DND-41 (cell line): ENCODE measurements around the gene TMC2.

ENCODE experiments used
- ATAC-seq: fragments of 200-7000 bp; cut with Tn5 transposase; 3 replicates; pipeline ENCODE4 v1.9.1; 2021; ENCODE audit warnings: low read depth; ENCODE audit not compliant: insufficient read depth
- DNase-seq: peaks from one replicate; pipeline ENCODE4 v3.0.0-alpha.2; 2020
- H2AFZ ChIP-seq: 2 replicates; pipeline ENCODE4 v1.6.0; 2012; ENCODE audit warnings: low read depth, low read length
- H3K27ac ChIP-seq: 2 replicates; pipeline ENCODE4 v1.5.1; 2012; ENCODE audit warnings: low read length, inconsistent platforms
- H3K27me3 ChIP-seq: fragments of 200-600 bp; sonication (generic); 2 replicates; pipeline ENCODE4 v1.6.0; 2012; ENCODE audit warnings: low read length, mild to moderate bottlenecking, inconsistent platforms; ENCODE audit not compliant: insufficient read depth, poor library complexity
- H3K36me3 ChIP-seq: 2 replicates; pipeline ENCODE4 v1.5.1; 2012; ENCODE audit warnings: low read length, inconsistent platforms; ENCODE audit not compliant: insufficient read depth
- H3K4me1 ChIP-seq: 2 replicates; pipeline ENCODE4 v1.5.1; 2012; ENCODE audit warnings: mild to moderate bottlenecking, low read length; ENCODE audit not compliant: insufficient read depth
- H3K4me2 ChIP-seq: 2 replicates; pipeline ENCODE4 v1.6.0; 2012; ENCODE audit warnings: mild to moderate bottlenecking, moderate library complexity, low read length, inconsistent platforms; ENCODE audit not compliant: insufficient read depth
- H3K4me3 ChIP-seq, 2 experiments: fragments of 200-600 bp in 1 of 2; shearing (Covaris generic) in 1 of 2; 2 replicates each; pipeline ENCODE4 v1.5.1; 2012 to 2016; ENCODE audit warnings: inconsistent platforms in 2 of 2, low read length in 2 of 2, mild to moderate bottlenecking in 2 of 2, low read depth in 1 of 2, moderate library complexity in 1 of 2
- H3K79me2 ChIP-seq: 2 replicates; pipeline ENCODE4 v1.6.0; 2012; ENCODE audit warnings: low read length, inconsistent platforms; ENCODE audit not compliant: insufficient read depth
- H3K9ac ChIP-seq: 2 replicates; pipeline ENCODE4 v1.6.0; 2012; ENCODE audit warnings: low read depth, mild to moderate bottlenecking, inconsistent platforms, low read length, moderate library complexity
- H3K9me3 ChIP-seq: 2 replicates; pipeline ENCODE4 v1.5.1; 2012; ENCODE audit warnings: low read length, moderate library complexity, mild to moderate bottlenecking, inconsistent platforms; ENCODE audit not compliant: insufficient read depth, severe bottlenecking
- H4K20me1 ChIP-seq: 2 replicates; pipeline ENCODE4 v1.6.0; 2012; ENCODE audit warnings: low read length; ENCODE audit not compliant: insufficient read depth
- EZH2 ChIP-seq: IDR thresholded peaks from 3 replicates; pipeline ENCODE4 v1.6.1; 2012; ENCODE audit warnings: borderline replicate concordance, low read depth, mild to moderate bottlenecking, moderate library complexity, low read length, inconsistent platforms; ENCODE audit not compliant: severe bottlenecking
- TF ChIP-seq, protein P1 (sequence below): IDR thresholded peaks from 2 replicates; pipeline ENCODE4 v1.5.1; 2012; ENCODE audit warnings: borderline replicate concordance, low read length, moderate library complexity, mild to moderate bottlenecking; ENCODE audit not compliant: poor library complexity, severe bottlenecking; ENCODE audit errors: extremely low read depth

Gene TMC2

DNA sequence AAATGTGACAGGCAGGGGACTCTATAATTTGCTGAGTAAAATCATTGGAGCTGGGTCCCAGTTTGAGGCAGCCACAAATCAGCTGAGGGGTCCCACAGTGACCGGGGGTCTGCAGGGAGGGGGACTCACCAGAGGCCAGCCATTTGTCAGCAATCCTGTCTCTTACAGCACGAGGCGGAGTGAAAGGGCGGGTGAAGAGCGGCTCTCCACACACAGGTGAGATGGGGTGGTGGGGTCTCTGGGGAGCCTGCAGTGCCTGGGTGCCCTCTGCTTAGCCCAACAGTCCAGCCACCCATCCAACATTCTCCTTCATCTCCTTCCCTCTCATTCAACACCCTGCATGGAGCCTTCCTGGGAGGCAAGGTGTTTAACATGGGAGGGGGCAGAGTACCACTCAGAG lies 728 bp downstream of the TMC2 start:
- DNase-seq (no peak), ATAC-seq (no peak)
- H3K27me3 ChIP-seq = peaks cover 52% of the 10 kb centered on the region
- no peak overlapping the region for H3K4me3 ChIP-seq
- H3K9ac ChIP-seq = no peak overlapping the region
- H4K20me1 ChIP-seq = no peaks in the 10 kb centered on the region
- H3K27ac ChIP-seq = no peak overlapping the region
- H3K36me3 ChIP-seq = no peaks in the 10 kb centered on the region
- H3K4me2 ChIP-seq = no peak overlapping the region
- no peaks in the 10 kb centered on the region for H3K9me3 ChIP-seq
- TF ChIP-seq, protein P1, sequence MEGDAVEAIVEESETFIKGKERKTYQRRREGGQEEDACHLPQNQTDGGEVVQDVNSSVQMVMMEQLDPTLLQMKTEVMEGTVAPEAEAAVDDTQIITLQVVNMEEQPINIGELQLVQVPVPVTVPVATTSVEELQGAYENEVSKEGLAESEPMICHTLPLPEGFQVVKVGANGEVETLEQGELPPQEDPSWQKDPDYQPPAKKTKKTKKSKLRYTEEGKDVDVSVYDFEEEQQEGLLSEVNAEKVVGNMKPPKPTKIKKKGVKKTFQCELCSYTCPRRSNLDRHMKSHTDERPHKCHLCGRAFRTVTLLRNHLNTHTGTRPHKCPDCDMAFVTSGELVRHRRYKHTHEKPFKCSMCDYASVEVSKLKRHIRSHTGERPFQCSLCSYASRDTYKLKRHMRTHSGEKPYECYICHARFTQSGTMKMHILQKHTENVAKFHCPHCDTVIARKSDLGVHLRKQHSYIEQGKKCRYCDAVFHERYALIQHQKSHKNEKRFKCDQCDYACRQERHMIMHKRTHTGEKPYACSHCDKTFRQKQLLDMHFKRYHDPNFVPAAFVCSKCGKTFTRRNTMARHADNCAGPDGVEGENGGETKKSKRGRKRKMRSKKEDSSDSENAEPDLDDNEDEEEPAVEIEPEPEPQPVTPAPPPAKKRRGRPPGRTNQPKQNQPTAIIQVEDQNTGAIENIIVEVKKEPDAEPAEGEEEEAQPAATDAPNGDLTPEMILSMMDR = no peak
- TF ChIP-seq EZH2 = no peak
- H3K4me1 ChIP-seq = no peaks in the 10 kb centered on the region
- no peaks in the 10 kb centered on the region for H3K79me2 ChIP-seq
- no peak overlapping the region for H2AFZ ChIP-seq

DNA sequence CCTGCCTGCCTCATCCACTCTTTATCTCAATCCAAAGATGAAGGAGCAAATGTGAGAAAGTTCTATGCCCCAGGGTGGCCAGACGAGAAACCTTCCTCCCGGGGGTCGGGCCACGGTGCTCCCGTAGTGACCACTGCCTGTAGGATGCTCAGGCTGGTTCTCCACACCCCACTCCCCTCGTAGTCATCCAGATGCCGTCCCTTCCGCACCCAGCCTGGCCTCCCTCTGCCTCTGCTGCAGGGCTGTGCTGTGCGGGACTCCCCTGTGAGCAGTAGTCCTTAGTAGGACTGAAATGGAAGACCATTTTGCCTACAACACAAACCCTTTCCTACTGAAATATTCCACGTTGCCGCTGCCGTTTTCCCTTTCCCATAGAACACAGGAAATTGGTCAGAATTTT lies 2.0 kb downstream of the TMC2 start:
- Histone ChIP-seq H3K27me3 (peaks cover 44% of the 10 kb centered on the region), H2AFZ (no peak overlapping the region), H3K9me3 (no peaks in the 10 kb centered on the region), H3K36me3 (no peaks in the 10 kb centered on the region), H3K4me1 (no peaks in the 10 kb centered on the region), H3K27ac (no peak overlapping the region), H3K4me2 (no peak overlapping the region), H3K79me2 (no peaks in the 10 kb centered on the region), H3K9ac (no peak overlapping the region), H4K20me1 (no peaks in the 10 kb centered on the region), H3K4me3 (no peak overlapping the region)
- TF ChIP-seq EZH2 = no peak
- TF ChIP-seq, protein P1 = no peak
- ATAC-seq (no peak), DNase-seq (no peak)

DNA sequence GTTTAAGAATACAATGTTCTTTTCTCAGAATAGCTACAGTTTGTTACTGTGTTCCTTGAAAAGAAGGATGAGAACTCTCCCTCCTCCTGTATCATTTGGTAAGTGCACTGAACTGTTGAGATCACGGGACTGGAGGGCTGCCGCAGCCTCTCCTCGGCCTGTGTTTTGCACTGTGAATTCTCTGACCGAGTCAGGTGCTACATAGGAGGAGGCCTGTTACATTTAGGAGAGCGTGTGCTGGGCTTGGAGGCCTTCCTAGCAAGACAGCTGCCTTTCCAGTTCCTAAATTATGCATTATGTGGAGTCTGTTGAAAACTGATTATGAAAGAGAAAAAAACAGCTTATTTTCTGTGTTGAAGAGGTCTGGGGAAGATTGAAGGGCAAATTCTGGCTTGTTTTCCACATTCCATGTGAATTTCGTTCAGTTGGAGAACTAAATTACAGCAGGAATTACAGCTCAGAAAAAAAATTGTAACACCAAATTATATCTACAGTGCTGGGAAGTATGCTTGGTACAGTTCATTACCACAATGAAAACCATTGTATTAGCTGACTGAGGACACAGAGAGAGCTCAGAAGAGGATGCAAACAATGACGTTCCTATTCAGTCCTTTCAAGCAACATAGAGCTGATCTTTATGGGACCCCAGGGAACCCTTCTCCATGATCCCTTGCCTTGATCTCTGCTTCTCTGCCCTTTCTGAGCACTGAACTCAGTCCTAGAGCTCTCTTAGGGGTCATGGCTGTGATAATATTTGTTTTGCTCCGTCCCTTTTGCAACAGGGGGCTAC lies 2.8 kb downstream of the TMC2 start:
- DNase-seq (no peak), ATAC-seq (no peak)
- Histone ChIP-seq H3K27me3 (peaks cover 40% of the 10 kb centered on the region), H3K4me1 (no peaks in the 10 kb centered on the region), H3K36me3 (no peaks in the 10 kb centered on the region), H3K4me2 (no peak overlapping the region), H2AFZ (no peak overlapping the region), H3K9ac (no peak overlapping the region), H4K20me1 (no peaks in the 10 kb centered on the region), H3K9me3 (no peaks in the 10 kb centered on the region), H3K4me3 (no peak overlapping the region), H3K79me2 (no peaks in the 10 kb centered on the region), H3K27ac (no peak overlapping the region)
- TF ChIP-seq EZH2 = no peak
- TF ChIP-seq, protein P1 = no peak
